ENCODE measurements around the gene AGAP3.

Gene AGAP3

DNA sequence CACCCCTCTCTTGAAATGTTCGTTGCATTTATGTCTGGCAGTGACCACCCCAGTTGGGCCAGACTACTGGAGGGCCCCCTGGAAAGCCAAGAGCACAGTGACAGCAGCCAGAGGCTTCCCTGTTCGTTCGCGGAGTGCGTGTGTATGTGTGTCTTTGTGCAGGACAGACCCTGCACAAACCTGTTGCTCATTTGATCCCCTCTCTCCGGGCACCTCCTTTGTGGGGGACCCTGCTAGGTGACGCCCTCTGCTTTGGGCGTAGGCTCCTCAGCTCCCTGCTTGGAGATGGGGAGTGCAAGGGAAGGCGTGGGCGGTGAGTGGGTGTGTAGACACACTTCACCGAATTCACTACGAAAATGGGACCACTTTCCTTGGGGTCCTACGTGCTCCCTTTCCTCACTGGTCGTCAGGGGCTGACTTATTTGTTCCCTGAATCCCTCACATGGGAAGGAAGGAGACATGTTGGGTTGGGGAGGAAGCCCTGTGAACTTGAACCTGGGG is 38.7 kb downstream of the AGAP3 start:
- DNase-seq: no peak

DNA sequence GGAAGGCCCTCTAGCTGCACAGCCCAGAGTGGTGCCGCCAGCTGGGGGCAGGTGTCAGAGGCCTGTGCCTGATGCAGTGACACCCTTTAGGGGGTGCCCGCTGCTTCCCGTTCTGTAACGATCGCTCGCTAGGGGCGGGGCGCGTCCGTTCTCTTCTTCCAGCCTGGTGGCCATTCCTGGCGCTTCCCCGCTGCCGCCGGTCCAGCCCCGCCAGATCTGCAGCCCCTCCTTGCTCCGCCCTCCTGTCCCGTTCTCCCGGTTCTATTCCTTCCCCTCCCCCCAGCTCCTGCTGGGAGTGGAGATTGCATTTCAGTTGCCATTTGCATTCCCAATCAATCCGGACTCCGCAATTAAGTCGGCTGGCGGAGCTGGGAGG is 39.2 kb downstream of the AGAP3 start:
- no peak for DNase-seq

DNA sequence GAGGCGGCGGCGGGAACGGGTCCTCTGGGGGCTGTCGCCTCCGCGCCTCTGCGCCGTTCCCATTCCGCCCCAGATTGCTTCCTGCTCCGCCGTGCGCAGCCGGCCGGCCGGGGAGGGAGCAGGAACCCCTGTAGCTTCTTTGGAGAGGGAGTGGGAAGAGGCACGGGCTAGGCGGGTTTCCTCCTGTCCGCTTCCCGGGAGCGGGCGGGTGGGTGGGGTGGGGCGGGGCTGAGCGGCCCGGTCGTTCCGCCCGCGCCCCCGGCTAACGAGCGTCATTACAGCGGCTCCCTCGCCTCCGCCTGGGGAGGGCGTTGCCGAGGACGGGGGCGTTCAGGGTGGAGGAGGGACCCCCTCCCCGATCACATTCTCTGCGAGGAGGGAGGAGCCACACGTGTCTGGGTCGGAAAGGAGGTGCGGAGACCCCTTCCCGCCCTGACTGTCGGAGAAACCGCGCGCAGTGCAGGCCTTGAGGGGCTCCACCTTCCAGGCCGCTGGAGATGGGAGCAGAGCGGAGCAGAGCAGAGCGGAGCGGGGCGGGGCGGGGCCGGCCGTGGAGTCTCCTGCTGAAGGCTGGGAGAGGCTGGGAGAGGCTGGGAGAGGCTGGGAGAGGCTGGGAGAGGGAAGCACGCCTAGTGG is 39.7 kb downstream of the AGAP3 start:
- DNase-seq: no peak

DNA sequence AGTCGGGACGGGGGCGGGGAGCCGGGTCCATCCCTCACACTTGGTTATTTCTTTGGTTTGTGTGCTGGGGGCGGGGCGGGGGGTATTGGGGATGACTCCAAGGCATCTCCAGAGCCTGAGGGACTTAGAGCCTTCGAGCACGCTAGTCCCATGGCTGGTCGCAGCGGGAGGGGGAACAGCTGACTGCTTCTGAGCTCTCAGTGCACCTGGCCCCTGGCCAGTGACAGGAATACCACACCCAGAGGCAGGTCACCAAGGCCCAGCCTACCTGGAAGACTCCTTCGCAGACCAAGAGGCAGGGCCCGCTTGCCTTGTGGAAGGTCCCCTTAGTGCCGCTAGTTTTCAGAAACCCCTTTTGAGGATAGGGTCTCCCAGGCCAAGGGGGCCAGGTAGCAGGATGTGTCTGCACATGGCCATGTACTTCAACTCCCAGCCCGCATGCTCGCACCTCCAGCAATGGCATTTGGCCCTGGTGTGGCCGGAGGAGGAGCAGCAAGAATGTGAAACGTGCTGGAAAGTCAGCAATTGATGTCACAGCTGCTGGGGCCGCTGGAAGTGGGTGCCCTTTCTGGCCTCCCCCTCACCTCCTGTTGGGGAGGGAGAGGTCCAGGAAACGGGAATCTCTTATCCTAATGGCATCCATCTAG is 40.3 kb downstream of the AGAP3 start:
- no peak for DNase-seq

DNA sequence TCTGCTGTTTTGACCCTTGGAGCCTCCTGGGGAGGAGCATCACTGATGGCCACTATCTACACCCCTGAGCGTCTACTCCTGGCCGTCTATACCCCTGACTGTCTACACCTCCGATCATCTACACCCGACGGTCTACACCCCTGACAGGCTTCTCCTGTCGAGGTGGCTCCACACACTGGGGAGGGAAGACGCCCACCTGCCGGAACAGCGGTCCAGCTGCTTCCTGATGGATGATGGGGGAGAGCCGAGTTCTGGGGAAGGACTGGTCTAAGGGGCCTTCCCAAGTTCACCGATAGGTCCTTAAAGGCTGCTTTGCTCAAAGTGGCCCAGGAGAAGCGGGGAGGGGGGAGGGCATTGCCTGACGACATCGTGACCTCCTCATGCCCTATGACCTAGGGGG is 41.9 kb downstream of the AGAP3 start:
- no peak for DNase-seq

DNA sequence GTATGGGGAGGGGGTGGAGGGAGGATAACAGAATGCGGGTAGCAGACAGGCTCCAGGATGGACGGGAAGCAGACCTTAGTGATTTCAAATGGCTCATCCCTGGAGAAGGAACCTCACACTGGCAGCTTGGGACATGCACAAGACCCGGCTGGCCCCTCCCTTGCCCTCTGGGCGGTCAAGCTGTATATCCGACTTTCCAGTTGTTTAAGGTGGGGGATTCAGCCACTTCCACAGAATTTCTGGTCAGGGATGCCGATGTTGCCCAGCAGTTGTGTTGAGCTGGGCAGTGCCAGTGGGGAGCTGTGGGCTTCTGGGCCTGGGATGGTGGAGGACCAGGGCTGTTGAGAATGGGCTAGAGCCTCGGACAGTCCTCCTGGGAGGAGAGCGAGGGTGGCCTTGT is 42.4 kb downstream of the AGAP3 start:
- no peak for DNase-seq

DNA sequence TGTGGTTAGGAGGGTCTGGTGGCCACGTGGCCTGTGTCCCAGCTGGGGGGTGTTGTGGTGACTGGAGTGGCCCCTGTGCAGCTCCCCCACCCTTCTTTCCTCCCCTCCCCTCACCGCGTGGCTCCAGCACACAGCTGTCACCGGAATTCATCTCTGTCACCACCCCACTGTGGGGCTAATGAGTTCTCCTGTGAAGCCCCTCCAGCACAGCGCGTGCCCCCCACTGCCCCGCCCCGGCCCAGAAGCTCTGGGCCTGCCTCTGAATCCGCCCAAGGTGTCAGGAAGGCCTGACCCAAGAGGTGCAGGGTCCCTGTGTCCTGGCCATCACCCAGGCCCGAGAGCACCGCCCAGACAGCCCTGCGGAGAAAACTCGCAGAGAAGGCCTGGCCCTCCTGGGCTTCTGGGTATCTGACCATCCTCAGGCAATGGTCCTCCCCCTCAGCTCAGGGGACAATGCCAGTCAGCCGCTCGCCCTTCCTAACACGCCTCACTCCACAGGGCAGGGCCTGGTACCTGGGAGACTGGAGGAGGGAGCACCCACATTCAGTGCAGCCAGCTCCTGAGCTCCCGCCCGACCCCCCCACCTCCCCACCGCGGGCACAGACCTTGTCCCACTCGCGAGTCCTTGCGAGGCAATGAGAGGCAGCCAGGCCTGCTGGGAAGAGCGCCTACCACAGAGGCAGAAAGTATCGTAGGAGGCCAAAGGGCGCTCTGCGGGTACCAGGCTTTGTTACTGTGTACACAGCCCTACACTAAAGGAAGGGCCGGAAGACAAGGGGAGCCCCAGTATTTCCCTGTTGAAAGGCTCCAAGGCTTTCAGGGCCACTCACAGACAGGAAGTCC is 43.1 kb downstream of the AGAP3 start:
- DNase-seq: no peak

DNA sequence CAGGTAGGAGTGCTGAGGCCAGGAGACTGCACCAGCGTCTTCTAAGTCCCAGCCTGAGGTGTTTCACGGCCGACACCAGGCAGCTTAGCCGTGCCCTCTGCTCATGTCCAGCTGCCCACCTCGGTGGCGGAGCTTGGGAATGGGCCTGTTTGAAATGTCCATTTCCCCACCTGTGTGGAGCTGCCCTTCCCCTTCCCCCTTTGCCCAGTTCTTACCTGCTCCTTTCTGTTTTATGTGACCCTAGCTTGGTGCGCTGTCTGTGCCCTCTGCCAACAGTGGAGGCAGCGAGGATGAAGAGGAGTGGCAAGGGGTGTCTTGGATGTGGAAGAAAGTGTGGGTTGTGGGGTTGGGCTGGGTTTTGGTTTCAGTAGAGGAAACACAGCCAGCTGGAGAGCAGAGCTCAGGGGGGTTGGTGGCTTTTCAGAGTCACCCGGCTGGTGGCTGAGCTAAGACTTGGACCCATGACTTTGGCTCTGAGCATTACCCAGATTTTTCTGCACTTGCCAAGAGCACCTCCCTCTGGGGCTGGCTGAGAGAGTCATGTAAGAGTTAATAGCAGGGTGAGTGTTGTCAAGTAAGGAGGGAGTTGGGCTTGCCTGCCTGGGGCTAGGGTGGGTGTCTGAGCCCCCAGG is 43.8 kb downstream of the AGAP3 start:
- DNase-seq: no peak

DNA sequence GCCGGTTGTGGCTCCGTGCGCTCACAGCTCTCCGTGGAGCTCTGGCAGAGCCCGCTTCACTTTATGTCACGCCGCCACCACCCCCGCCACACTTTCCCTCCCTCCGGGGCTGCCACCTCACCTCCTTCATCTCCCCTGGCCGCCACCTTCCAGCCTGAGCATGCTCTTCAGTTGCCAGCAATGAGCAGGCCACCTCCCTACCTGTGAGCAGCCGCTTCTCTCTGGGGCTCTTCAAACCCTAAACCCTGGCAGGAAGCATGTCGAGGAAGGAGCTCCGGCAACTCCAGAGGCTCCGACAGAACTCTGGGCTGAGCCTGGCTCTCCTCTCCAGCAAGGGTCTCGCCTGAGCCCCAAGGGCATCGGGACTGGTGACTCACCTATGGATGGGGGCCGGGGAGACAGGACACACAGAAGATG is 44.5 kb downstream of the AGAP3 start:
- DNase-seq: no peak

DNA sequence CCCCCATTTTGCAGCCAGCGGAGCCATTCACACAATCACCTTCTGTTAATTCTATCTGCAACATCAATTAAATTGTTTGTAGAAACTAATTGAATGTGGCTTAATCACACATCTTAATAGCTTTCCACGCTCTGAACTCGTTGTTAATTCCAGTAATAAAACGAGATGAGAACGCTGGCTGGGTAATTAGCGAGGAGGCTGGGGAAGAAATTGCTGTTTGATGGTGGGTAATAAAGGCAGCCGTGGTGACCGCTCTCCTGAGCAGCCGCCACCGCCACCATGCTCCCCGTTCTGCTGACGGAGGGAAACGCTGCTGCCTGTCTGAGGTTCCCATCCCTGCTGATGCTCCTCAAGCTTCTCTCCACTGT is 44.9 kb downstream of the AGAP3 start:
- no peak for DNase-seq

DNA sequence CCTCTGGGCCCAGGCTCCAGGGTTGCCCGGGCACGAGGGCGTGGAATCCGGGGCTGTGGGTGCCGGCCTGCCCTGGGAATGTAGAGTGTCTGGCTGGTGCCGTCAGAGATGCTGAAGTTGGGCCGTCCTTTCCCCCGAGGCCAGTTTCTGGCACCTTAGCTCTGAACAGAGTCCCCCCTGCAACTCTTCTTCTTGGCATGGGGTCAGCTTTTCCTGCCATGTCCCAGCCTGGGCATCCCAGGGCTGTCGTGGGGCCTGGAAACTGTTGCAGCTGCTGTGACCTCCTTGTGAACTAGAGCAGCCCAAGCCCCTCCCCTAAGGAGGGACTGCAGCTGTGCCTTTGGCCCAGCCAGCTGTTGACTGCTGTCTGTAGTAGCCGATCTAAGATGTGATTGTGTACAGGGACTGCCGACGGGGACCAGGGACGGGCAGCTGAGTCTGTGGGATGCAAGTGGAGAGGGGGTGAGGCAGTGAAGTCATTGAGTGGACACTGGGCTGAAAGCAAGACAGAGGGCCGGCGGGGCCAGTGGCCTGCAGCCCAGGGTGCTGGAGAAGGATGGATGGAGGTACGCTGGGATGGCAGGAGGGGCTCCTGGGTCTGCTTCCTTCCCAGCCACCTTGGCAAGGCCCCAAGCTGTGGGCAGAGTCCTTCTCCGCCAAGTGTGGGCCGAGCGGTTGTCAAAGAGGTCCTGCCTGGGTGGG is 45.5 kb downstream of the AGAP3 start:
- no peak for DNase-seq

DNA sequence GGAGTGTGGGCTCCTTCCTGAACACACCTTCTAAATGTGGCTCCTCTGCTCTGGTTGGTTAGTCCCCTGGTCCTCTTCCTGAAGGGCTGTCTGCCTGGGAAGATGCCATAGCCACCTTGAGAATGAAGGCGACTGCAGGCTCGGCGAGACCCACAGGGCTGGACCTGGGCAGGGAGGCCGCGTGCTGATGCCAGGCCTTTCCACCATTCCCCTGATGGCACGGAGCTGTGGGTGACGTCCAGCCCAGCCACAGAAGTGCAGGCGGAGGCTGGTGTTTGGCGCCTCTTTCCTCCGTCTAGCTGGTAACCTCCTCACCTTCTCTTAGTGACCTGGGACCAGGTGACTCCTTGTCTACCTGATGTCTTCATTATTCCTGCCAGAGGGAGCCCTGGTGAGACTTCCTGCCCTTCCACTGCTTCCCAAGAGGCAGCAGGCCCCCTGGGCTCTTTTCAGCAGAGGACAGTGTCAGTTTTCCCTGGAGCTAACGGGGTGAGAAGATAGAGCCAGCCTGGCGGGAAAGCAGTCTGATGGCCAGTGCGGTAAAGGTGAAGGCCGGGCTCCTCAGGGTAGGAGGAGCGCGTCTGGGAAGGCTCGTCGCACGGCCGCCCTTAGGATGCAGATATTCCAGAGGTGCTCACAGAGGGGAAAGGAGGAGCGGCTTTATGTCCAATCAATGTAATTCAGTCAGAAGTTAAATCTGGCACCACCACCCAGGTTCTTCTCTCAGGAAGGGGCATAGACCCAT is 46.4 kb downstream of the AGAP3 start:
- no peak for DNase-seq

DNA sequence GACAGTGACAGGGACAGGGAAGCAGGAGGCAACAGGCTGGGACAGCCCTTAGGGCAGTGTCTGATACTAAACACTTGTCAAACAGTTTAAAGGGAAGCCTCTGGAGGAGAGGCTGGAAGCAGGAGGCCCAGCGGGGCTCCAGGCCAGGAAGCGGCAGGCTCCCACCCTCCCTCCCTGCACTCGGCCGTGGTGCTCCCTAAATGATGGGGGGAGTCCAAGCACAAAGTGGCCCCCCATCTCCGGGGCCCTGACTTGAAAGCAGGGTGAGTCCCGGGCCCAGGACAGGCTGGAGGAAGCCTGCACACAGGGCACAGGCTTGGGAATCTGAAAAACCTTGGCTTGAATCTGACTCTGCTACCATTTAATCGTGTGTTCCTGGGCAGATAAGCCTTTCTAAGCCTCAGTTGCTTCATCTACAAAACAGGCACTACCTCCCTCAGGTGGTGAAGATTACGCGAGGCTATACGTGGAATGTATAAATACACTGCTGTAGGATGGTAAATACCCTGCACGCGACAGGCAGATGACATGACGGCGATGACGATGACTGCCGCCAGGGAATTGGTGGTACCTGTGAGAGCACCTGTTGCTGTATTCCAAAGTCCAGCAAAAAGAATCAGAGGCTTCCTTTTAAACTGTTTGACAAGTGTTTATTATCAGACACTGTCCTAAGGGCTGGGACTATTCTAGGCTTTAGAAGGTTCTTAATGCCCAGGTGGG is 47.2 kb downstream of the AGAP3 start:
- no peak for DNase-seq

DNA sequence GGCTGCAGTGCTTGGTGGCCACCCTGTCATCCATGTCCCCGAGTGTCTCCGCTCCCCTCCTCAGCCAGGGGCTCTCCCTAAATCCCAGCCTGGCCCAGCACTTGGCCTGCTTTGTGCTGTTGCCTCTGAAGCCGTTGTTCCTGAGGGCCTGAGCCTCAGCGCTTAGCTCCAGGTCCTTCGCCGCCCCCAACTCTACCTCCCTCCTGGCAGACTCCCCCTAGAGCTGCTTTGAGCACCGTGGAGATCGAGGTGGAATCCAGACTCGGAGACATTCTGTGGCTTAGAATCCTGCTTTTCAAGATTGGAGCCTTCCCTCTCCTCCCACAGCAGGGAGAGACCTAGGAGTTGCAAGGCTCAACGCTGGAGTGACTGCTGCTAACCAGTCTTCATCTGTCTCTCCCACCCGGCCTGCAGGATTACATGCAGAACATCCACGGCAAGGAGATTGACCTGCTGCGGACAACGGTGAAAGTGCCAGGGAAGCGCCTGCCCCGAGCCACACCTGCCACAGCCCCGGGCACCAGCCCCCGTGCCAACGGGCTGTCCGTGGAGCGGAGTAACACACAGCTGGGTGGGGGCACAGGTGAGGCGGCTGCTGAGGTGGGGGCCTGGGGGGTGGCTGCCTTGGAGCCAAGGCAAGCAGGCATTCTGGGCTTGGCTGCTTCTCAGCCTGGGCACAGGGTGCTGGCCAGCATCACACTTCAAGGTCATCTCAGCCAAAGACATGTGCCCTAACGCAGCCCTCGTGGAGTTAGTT is 47.9 kb downstream of the AGAP3 start:
- no peak for DNase-seq

DNA sequence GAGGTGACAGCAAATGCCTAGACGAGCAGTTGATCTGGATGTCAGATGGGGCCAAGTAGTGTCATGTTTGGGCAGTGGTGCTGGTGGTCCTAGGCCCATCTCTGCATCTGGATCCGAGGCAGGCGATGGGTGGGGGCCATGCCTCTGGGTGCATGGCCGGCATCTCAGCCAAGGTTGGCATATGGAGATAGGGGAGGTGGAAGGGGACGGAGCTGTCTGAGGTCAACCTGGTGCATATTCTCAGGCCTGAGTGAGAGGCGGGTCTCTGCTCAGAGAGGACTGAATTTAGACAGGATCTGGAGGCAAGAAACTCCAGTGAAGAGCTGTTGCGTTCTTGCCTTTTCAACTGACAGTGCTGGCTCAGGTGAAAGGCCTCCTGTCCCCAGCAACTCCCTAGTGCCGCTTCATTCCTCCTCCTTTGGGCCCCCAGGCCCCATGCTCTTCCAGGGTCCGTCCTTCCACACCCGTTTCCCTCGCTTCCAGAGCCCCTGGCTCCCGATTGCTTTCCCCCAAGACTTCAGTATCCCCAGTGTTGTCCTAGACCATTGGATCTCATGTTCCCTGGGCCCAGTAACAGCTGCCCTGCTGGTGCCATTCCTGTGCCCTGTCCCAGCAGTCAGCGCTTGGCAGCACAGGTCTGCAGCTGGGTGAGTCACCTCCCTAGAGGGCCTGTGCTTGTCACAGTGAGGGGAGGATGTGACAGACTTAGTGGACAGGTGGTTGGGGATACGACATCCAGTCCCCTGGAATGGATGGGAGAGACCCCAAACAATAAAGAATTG is 48.7 kb downstream of the AGAP3 start:
- DNase-seq: no peak

DNA sequence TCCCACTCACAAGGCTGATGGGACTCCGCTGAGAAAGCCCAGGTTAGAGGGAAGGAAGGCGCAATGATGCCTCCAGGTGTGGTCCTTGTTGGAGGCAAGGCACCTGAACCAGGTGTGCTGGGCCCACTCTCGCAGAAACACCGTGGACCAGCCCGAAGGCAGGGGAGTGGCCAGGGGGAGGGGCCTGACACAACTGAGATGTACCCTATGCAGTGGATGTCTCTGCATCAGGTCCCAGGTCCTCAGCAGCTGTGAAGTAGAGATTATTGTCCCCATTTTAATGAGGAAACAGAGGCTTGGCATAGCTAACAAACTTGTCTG is 49.2 kb downstream of the AGAP3 start:
- no peak for DNase-seq

DNA sequence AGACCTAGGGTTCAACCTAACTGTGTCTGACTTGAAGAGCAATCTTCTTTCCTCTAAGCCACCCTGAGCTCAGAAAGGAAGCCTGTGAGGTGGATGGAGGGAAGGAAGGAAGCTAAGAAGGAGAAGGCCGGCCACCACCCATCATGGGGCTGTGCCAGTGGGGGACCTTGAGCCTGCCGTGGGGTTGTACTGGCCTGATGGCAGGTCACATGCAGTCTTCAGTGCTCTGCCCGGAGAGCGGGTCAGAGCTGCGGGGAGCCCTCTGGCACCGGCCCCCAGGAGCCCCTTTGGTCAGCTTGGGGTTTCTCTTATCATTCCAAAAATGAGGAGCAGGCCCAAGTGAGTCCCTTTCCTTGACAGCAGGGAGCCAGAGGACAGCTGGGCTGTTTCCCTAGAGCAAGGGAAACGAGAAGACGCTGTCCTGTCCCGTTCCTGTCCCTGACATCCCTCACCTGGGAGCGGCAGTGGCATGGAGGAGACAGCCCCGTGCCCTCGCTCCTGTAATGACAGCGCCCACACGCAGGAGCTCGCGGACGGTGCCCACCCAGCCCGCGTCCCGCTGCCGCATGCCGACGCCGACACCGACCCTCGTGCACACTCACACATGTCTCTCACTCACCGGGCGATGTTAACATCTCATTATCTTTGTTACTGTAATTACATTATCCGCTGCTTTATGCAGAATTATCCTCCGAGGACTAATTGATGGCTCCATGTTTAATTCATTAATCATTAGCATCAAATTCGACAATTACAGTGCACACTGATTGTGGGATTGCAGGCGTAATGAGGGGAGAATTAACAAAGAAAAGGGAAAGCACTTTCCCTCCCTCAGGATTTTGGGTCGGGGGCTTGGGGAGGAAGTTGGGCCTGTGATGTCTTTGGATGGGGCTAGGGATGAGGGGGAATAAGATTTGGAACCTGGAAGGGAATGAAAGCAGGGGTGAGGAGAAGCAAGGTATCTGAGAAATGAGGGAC is 49.9 kb downstream of the AGAP3 start:
- no peak for DNase-seq

DNA sequence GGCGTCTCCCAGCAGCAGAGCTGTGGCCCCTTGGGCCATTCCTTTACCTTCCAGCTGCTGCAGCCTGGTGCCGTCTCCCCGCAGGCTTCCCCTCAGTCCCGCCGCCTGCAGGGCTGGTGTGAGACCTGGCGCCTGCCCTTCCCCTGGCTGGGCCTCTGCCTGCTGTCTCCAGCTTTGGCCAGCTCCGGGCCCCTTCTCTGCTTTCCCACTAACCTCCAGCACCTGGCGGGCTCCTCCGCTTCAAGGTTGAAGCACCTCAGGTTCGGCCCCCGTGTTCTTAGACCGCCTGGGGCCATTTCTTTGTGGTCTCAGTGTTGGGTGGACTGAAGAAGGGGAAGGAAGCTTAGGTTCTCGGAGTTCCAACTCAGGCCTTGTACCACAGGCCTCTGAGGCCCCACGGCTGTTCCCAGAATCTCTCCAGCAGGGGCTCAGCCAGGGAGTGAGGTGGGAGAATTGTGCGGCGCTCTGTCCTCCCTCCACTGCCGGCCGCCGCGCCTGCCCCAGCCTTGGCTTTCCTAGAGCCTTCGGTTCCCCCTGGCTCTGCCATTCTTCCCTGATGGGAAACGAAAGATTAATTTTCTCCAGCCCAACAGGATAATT is 50.9 kb downstream of the AGAP3 start:
- DNase-seq: no peak

Data from stimulated activated naive CD4-positive, alpha-beta T cell treated with Interleukin-2 at 50 U/mL for 16 hours (primary cell).